Limb (tissue), 2 donors: ENCODE measurements around the gene DYNLT2B.
"Not testable (repeated sequence)": the region's sequence is repeated elsewhere in the genome, so short reads cannot be mapped to it uniquely, and the experiment has no call there.

Experiments
- DNase-seq, 2 donors: peaks; one replicate each; pipeline ENCODE4 v3.0.0-alpha.2; 2016; ENCODE audit errors: extremely low spot score in 2 of 2

The DYNLT2B gene

GRCh38 chr3:196273655-196274054, 44.4 kb downstream of the DYNLT2B start:
- DNase-seq, result no peak

GRCh38 chr3:196272826-196273225, 45.2 kb downstream of the DYNLT2B start:
- no peak for DNase-seq

GRCh38 chr3:196270499-196270898, 47.5 kb downstream of the DYNLT2B start:
- DNase-seq, result no peak

GRCh38 chr3:196268284-196269163, 49.5 kb downstream of the DYNLT2B start:
- DNase-seq, result no peak

- no peak for DNase-seq
Measured at GRCh38 chr3:196263819-196264218, 54.2 kb downstream of the DYNLT2B start.

GRCh38 chr3:196260784-196261183, 57.3 kb downstream of the DYNLT2B start:
- DNase-seq, result no peak

- DNase-seq, result no peak
Measured at GRCh38 chr3:196255776-196256175, 62.3 kb downstream of the DYNLT2B start.

GRCh38 chr3:196254376-196255283, 63.4 kb downstream of the DYNLT2B start:
- no peak for DNase-seq

- DNase-seq, result no peak
Measured at GRCh38 chr3:196251918-196252317, 66.1 kb downstream of the DYNLT2B start.

GRCh38 chr3:196246612-196247308, 71.3 kb downstream of the DYNLT2B start:
- no peak for DNase-seq

GRCh38 chr3:196244166-196244565, 73.9 kb downstream of the DYNLT2B start:
- not testable (repeated sequence) for DNase-seq

GRCh38 chr3:196241704-196242103, 76.3 kb downstream of the DYNLT2B start:
- no peak for DNase-seq
